Limb (tissue), 2 donors: ENCODE measurements around the gene MAP3K5.
"Not testable (repeated sequence)": the region's sequence is repeated elsewhere in the genome, so short reads cannot be mapped to it uniquely, and the experiment has no call there.

Experiments used
- DNase-seq, 2 donors: peaks; one replicate each; pipeline ENCODE4 v3.0.0-alpha.2; 2016; ENCODE audit errors: extremely low spot score in 2 of 2

Gene MAP3K5

DNA sequence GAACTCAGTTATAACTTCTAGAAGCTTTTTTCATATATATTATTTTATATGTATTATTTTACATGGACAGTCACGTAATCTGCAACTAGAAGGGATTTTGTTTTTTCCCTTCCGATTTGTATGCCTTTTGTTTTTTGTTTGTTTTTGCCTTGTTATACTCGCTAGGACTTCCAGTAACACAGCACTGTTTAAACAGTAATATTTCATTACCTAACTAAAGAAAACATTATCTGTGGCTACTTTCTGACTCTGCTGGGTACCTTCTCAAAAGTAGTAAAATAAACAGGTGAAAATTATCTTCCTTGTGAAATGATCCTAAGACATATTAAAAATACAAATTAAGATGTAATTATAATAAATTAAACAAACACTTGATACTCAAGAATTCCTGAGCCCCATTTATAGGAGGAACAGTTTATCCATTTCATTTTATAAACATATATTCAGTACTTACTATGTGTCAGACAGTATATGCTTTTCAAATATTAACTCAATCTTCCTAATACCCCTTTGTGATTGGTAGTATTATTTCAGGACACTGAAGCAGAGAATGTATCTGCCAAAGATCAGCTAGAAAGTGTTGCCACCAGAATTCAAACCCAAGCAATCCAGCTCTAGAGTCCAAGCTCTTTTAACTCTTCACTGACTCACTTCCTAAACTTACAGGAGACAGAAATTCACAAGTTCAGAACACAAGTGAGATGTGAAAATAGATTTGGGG, 65.3 kb downstream of the MAP3K5 start:
- no peak for DNase-seq

- DNase-seq: no peak
These were observed 67.2 kb downstream of the MAP3K5 start for GRCh38 chr6:136725124-136725523.

DNA sequence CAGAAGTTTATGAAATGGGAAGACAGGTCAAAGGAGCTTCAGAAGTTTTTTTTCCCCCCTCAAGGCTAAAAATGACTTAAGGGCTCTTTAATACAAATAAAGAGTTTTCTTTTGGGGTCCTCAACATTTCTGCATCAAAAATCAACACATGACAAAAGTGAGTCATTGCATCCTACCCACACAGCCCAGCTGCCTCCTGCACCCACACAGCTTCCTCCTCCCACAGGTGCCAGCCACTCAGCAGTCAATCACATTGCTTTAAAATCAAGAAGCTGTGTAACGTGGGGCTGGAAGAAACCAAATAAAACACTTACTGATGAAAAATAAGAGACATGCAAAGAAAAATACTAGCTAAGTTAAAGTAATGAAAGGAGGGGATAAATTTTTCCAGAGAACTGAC, 68.5 kb downstream of the MAP3K5 start:
- DNase-seq: no peak

DNA sequence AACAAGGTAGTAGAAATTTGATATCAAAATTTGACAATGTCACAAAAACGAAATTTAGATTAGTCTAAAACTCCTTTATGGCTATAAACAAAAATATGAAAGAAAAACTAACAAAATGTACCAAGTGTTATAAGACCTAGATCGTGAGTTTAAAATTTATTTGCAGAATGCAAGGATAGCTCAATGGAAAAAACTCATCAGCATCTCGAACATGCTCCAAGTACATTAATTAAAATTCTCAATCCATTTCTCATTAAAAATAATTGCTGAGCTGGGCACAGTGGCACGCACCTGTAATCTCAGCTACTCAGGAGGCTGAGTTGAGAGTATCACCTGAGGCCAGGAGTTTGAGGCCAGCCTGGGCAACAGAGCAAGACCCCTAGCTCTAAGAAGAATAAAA, 70.8 kb downstream of the MAP3K5 start:
- DNase-seq: no peak

GRCh38 chr6:136720045-136720770, 72.1 kb downstream of the MAP3K5 start:
- DNase-seq: no peak

- no peak for DNase-seq
These were observed 72.8 kb downstream of the MAP3K5 start for GRCh38 chr6:136719280-136720044.

DNA sequence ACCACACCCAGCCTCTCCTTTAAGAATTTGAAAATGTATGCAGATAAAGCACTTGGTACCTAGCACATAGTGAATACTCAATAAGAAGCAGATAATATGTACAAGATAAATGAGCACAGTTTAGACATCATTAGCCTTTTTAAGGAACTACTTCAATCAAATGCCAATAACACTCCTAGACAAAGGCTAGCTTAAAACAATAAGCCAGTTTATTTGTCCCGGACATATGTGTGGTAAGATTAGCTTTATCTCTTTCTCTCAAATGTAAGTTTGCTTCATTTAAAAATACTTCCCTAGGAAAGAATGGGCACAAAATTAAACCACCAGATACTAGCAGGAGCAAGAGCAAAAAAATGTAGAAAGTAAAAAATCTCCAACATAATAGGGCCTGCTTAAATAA, 73.8 kb downstream of the MAP3K5 start:
- DNase-seq: no peak

DNA sequence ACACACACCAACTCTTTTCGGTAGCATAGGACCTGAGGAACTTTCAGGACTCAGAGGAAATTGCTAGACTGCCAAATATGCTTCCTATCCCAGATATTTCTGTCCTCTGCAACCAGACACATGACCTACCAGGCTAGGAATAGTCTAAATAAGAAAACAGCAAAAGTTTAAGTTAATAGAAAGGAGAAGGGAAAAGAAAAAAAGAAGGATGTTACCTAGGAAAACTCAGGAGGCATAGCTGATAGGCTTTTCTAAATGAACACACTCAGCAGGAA, 74.6 kb downstream of the MAP3K5 start:
- DNase-seq: no peak

DNA sequence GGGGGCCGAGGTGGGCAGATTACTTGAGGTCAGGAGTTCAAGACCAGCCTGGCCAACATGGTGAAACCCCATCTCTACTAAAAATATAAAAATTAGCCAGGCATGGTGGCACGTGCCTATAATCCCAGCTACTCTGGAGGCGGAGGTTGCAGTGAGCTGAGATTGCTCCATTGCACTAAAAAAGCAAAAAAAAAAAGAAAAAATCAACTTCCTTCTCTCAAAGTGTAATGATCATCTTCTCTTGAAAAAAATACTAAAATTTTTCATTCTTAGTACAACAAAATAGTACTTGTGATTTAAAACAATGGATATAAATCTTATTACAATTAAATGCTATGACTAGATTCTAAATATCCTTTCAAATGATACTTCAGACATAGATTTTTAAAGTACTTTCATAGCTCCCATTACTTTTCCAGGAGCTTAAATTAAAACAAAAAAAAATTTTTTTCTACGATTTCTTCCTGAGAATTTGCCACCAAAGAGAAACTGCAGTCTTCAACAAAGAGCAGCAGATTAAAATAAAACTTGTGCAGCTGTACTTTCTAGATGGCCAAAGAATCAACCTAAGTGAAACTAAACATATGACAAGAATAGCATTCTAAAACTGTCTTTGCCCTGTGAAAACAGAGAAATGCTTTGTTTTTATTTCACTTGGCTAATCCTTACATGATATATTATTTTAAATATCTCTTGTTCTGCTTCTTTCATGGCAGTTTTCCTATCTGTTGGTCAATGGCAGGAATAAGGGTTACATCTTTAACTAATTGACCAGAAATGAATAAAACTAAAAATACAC, 75.2 kb downstream of the MAP3K5 start:
- DNase-seq: no peak

GRCh38 chr6:136712642-136713041, 79.6 kb downstream of the MAP3K5 start:
- not testable (repeated sequence) for DNase-seq

GRCh38 chr6:136711644-136712043, 80.6 kb downstream of the MAP3K5 start:
- DNase-seq: no peak

DNA sequence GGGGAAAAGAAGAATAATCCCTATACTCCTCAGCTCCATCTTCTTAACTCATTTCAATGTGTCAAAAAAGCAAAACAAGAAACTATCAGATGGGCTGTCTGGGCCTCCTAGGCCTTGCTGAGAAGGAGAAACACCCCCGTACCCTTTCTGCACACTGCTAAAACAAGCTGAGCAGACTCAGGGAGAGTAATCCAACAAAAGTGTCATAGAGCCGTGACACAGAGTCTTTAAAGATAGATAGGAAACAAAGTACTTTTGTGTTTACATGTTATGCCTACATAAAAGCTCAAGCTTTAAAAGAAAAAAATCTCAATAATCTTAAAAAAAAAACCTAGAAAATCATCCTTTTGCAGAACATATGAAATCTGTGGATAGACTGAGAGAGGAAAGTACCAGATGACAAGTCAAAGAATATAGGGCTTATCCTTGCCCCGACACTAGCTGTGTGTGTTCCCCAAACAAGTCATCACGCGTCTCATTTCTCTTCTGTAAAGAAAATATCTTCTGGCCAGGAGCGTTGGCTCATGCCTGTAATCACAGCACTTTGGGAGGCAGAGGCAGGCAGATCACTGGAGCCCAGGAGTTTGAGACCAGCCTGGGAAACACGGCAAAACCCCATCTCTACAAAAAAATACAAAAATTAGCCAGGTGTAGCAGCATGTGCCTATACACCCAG, 81.3 kb downstream of the MAP3K5 start:
- no peak for DNase-seq

GRCh38 chr6:136709429-136709828, 82.8 kb downstream of the MAP3K5 start:
- no peak for DNase-seq

DNA sequence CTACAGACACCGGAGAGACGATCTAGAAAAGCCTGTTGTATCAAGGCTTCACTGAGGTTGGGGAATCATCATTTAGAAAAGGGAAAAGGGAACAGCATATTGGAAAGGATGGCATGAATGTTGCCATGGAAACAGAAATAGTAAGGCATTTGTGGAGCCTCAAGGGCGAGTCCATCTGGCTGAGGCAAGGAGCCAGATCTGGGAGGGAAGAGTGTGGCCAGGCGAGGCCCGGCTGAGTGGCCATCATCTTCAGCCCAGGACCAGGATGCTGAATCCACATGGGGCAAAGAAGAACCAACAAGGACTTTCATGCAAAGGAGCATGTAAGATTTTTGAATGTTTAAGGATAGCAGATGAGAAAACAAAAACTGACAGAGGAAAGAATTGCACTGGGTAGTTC, 85.8 kb downstream of the MAP3K5 start:
- DNase-seq: no peak

DNA sequence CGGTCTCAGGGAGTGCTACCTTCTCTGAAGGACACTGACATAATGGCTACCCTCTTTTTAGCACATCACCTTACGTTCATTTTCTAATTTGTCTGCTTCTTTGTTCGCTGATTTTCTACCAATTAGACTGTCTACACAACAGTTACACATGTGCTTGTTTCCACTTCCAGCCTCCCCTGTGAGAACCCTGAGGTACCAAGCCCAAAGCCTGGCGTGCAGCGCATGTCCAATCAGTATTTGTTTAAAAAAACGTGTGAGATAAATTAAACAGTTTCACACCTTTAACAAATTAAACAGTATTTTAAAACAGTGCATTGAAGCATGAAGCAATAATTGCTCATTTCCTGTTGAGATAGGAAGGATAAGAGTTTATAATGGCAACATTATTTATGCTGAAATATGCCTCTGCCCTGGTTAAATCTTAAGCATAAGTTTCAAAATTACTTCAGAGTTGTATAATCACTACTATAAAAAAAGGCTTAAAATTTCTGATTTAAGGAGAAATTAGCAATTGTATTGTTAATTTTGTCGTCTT, 88.9 kb downstream of the MAP3K5 start:
- no peak for DNase-seq

DNA sequence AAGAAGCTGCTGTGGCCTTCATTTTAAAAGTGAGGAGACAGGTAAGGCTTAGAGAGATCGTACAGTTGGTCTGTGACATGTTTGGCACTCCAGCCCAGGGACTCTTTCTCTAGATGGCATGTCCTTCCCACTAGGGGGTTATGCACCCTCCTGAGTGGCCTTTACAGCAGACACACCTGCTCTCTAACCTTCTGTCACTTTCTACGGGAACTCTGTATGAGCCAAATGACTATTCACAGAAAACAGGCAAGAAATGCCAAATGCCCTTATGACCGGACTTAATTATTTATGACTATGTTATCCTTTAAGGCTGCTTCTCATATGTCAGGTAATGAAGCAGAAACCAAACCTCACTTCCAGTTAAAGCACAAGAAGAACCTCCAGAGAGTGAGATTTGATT, 91.2 kb downstream of the MAP3K5 start:
- DNase-seq: no peak

DNA sequence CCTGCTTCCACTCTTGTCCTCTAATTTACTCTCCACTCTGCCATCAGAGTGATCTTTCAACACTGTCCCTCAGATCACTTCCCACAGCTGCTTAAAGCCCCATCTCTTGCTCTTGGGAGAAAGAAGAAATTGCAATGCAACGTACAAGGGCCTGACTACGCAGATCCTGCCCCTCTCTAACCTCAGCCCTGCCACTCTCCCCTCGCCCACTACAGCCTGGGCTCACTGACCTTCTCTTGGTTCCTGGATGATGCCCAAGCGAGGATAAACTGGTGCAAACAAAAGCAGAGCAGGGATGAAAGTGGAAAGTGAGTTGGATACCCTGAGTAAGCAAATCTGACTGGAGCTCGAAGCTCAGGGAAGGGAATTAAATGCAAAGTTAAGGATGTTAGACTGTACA, 92.9 kb downstream of the MAP3K5 start:
- DNase-seq: no peak

- DNase-seq: no peak
These were observed 95.4 kb downstream of the MAP3K5 start for GRCh38 chr6:136696783-136697364.

DNA sequence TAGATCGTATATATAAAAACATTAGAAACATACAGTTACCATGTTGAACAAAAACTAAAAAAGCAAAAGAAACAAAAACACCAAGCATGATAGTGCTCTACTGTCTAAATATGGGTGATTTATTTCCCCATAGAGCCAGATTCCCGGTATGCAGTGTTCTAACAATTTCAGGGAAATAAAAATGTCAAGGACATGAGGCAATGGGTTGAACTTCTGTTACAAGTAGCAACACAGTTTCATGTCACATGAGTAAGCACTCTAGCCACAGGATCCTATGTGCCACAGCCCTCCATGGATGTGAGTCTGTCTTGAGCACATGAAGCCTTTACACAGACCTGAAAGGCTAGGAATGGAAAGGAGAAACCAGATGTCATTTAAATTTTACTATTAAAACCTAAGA, 96.0 kb downstream of the MAP3K5 start:
- DNase-seq: no peak

DNA sequence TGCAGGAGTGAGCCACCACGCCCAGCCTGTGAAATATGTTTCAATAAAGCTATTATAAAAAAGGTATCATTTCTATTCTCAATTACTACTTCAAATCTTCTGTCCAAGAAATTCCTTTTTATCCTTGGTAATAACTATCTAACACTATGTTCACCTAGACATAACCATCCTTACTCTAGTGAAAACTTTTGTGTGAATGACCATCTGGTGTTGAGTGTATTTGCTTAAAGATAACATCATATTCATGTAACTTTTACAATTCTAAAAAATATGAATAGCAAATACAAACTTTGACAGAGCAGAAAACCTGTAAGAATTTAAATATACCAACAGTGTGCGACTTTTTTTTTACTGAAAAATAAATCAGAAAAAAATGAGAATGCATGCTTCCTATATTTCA, 96.9 kb downstream of the MAP3K5 start:
- DNase-seq: no peak

DNA sequence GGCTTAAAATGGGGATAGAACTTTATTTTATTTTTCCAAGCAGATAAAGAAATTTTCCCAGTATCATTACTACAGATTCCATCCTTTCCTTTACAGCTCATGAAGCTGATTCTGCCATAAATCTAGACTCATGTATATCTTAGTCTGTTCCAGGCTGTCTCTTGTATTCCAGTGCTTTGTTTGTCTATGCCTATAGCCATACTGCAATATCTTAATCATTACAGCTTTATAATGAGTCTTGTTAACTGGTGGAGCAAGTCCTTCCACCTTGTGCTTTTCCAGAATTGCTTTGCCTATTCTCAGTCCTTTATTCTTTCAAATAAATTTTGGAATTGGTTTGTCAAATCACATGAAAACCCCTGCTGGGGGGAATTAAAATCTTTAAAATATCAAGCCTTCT, 99.2 kb downstream of the MAP3K5 start:
- DNase-seq: no peak
